Uterus (tissue), 4 donors: ENCODE measurements around the gene SNX27. TPM values are rescaled to one million over a fixed set of nuclear protein-coding genes. Genes with fewer than 3 reads are reported as not detected.
"Not testable (repeated sequence)": the region's sequence is repeated elsewhere in the genome, so short reads cannot be mapped to it uniquely, and the experiment has no call there.

Experiments used
- DNase-seq, 2 donors: peaks; one replicate each; pipeline ENCODE4 v3.0.0-alpha.2; 2019 to 2020
- H3K27ac ChIP-seq, 2 donors: fragments of 200-600 bp; sonication (generic); 1 replicate in 1 of 2; 2 replicates in 1 of 2; pipeline ENCODE4 v1.5.1; 2016 to 2018
- H3K27me3 ChIP-seq, 2 donors: fragments of 200-600 bp; sonication (generic); one replicate each; pipeline ENCODE4 v1.5.1; 2018 to 2019; ENCODE audit warnings: control low read depth in 1 of 2
- H3K36me3 ChIP-seq, 2 donors: fragments of 200-600 bp; sonication (generic); one replicate each; pipeline ENCODE4 v1.5.1; 2019; ENCODE audit warnings: control low read depth in 1 of 2
- H3K4me1 ChIP-seq, 2 donors: fragments of 200-600 bp; sonication (generic); one replicate each; pipeline ENCODE4 v1.5.1; 2018 to 2019; ENCODE audit warnings: control low read depth in 1 of 2
- H3K4me3 ChIP-seq, 2 donors: fragments of 200-600 bp; sonication (generic); 1 replicate in 1 of 2; 2 replicates in 1 of 2; pipeline ENCODE4 v1.5.1; 2018 to 2019; ENCODE audit warnings: mild to moderate bottlenecking in 1 of 2
- H3K9me3 ChIP-seq, 2 donors: fragments of 200-600 bp; sonication (generic); one replicate each; pipeline ENCODE4 v1.5.1; 2019; ENCODE audit warnings: control low read depth in 1 of 2
- POLR2A ChIP-seq, 2 donors: fragments of 450-650 bp; IDR thresholded peaks; one replicate each; pipeline ENCODE4 v1.6.1; 2016; ENCODE audit warnings: antibody characterized with exemption in 2 of 2, mild to moderate bottlenecking in 1 of 2, moderate library complexity in 1 of 2
- intact Hi-C: fragments of 100-400 bp; cut with DNase I; formaldehyde crosslinking; loops from one replicate; pipeline ENCODE4 v1.15.1; 2023; ENCODE audit warnings: low total_unique reads
- total RNA-seq, 4 donors: library from RNA; depleted of rRNA in 3 of 4; stranded (reverse); fragments of >200 nt in 3 of 4; gene quantifications; one replicate each; pipeline versions ENCODE4 v1.1.0 to v1.2.4, GENCODE V29; 2014 to 2023
- TF ChIP-seq, protein P1 (sequence below), 4 experiments: fragments of 200-600 bp in 2 of 4; fragments of 450-650 bp in 2 of 4; sonication (generic) in 2 of 4; IDR thresholded peaks; one replicate each; pipeline ENCODE4 v1.5.1; 2016 to 2019; ENCODE audit warnings: antibody characterized with exemption in 4 of 4, mild to moderate bottlenecking in 2 of 4, moderate library complexity in 1 of 4
- donor health status: DM: yes; HTN: yes; CAD: no.

The SNX27 gene
- total RNA-seq, 4 donors from 2014 or later: 22.3 to 52.7 (median 42.4) TPM

- DNase-seq: no peak
- Histone ChIP-seq H3K27ac (no peak overlapping the region), H3K27me3 (no peaks in the 10 kb centered on the region), H3K9me3 (no peaks in the 10 kb centered on the region), H3K36me3 (no peaks in the 10 kb centered on the region), H3K4me3 (no peak overlapping the region), H3K4me1 (no peaks in the 10 kb centered on the region)
- TF ChIP-seq, protein P1, sequence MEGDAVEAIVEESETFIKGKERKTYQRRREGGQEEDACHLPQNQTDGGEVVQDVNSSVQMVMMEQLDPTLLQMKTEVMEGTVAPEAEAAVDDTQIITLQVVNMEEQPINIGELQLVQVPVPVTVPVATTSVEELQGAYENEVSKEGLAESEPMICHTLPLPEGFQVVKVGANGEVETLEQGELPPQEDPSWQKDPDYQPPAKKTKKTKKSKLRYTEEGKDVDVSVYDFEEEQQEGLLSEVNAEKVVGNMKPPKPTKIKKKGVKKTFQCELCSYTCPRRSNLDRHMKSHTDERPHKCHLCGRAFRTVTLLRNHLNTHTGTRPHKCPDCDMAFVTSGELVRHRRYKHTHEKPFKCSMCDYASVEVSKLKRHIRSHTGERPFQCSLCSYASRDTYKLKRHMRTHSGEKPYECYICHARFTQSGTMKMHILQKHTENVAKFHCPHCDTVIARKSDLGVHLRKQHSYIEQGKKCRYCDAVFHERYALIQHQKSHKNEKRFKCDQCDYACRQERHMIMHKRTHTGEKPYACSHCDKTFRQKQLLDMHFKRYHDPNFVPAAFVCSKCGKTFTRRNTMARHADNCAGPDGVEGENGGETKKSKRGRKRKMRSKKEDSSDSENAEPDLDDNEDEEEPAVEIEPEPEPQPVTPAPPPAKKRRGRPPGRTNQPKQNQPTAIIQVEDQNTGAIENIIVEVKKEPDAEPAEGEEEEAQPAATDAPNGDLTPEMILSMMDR (IDR thresholded peaks at IDR 0.05): no peak
- intact Hi-C loops: loop anchor here (10.0 kb wide), 1 partner anchor 135 kb away; no protein-coding TSS in a partner anchor
Observed at GRCh38 chr1:151729966-151730291, 118.1 kb downstream of the SNX27 start.

- no peak for DNase-seq
- H3K27ac ChIP-seq: no peak overlapping the region
- H3K4me3 ChIP-seq: no peak overlapping the region
- no peaks in the 10 kb centered on the region for H3K4me1 ChIP-seq
- H3K9me3 ChIP-seq: no peaks in the 10 kb centered on the region
- no peaks in the 10 kb centered on the region for H3K36me3 ChIP-seq
- no peaks in the 10 kb centered on the region for H3K27me3 ChIP-seq
- TF ChIP-seq, protein P1 (IDR thresholded peaks at IDR 0.05): no peak
- no peak for TF ChIP-seq POLR2A (IDR thresholded peaks at IDR 0.05)
- intact Hi-C loops: loop anchor here (10.0 kb wide), 1 partner anchor 138 kb away; no protein-coding TSS in a partner anchor
Observed at GRCh38 chr1:151733126-151733525, 121.3 kb downstream of the SNX27 start.

DNA sequence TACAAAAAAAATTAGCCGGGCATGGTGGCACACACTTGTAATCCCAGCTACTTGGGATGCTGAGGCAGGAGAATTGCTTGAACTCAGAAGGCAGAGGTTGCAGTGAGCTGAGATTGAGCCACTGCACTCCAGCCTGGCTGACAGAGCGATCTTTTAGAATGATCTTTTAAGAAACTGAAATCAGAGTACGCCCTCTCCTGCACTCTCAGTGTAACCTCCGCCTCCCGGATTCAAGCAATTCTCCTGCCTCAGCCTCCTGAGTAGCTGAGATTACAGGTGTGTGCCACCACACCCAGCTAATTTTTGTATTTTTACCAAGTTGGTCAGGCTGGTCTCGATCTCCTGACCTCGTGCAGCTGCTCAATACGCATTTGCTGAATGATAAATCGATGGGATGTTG lies 122.1 kb downstream of the SNX27 start:
- H3K27ac ChIP-seq, DNase-seq, H3K4me1 ChIP-seq, H3K27me3 ChIP-seq, H3K9me3 ChIP-seq, H3K4me3 ChIP-seq, H3K36me3 ChIP-seq: not testable (repeated sequence)
- intact Hi-C loops: loop anchor here (10.0 kb wide), 1 partner anchor 139 kb away; no protein-coding TSS in a partner anchor

GRCh38 chr1:151737026-151737425 lies 125.2 kb downstream of the SNX27 start:
- TF ChIP-seq, protein P1 (IDR thresholded peaks at IDR 0.05): no peak
- no peak for TF ChIP-seq POLR2A (IDR thresholded peaks at IDR 0.05)
- intact Hi-C loops: loop anchor here (10.0 kb wide), 1 partner anchor 142 kb away; no protein-coding TSS in a partner anchor
- DNase-seq: no peak
- Histone ChIP-seq H3K27ac (no peak overlapping the region), H3K4me1 (no peaks in the 10 kb centered on the region), H3K27me3 (no peaks in the 10 kb centered on the region), H3K9me3 (no peaks in the 10 kb centered on the region), H3K4me3 (no peak overlapping the region), H3K36me3 (no peaks in the 10 kb centered on the region)

DNA sequence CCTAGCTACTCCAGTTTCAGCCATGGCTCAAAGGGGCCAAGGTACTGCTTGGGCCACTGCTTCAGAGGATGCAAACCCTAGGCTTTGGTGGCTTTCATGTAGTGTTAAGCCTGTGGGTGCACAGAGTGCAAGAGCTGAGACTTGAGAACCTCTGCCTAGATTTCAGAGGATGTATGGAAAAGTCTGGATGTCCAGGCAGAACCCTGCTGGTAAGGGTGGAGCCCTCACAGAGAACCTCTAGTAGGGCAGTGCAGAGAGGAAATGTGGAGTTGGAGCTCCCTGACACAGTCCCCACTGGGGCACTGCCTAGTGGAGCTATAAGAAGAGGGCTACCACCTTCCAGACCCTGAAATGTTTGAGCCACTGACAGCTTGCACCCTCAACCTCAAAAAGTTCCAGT lies 125.6 kb downstream of the SNX27 start:
- no peak overlapping the region for H3K27ac ChIP-seq
- H3K27me3 ChIP-seq: no peaks in the 10 kb centered on the region
- no peak for DNase-seq
- no peaks in the 10 kb centered on the region for H3K4me1 ChIP-seq
- intact Hi-C loops: loop anchor here (10.0 kb wide), 1 partner anchor 143 kb away; no protein-coding TSS in a partner anchor
- TF ChIP-seq POLR2A (IDR thresholded peaks at IDR 0.05): no peak
- H3K9me3 ChIP-seq: no peaks in the 10 kb centered on the region
- no peak overlapping the region for H3K4me3 ChIP-seq
- H3K36me3 ChIP-seq: no peaks in the 10 kb centered on the region

GRCh38 chr1:151739590-151740355 lies 127.9 kb downstream of the SNX27 start:
- Histone ChIP-seq H3K27me3 (no peaks in the 10 kb centered on the region), H3K27ac (no peak overlapping the region), H3K9me3 (no peaks in the 10 kb centered on the region), H3K36me3 (no peaks in the 10 kb centered on the region), H3K4me1 (no peaks in the 10 kb centered on the region), H3K4me3 (no peak overlapping the region)
- TF ChIP-seq POLR2A (IDR thresholded peaks at IDR 0.05): no peak
- intact Hi-C loops: loop anchor here (10.0 kb wide), 1 partner anchor 145 kb away; no protein-coding TSS in a partner anchor
- DNase-seq: no peak
